Activated naive CD8-positive, alpha-beta T cell treated with anti-CD3 and anti-CD28 coated beads for 36 hours (primary cell): ENCODE data around the gene BUD31. TPM values are rescaled to one million over a fixed set of nuclear protein-coding genes. Genes with fewer than 3 reads are reported as not detected.
"Not testable (repeated sequence)": the region's sequence is repeated elsewhere in the genome, so short reads cannot be mapped to it uniquely, and the experiment has no call there.

ENCODE experiments used
- DNase-seq: peaks from one replicate; pipeline ENCODE4 v3.0.0; 2021
- H3K27ac Mint-ChIP-seq: one replicate; pipeline ENCODE4 v1.8.0; 2022; ENCODE audit warnings: mild to moderate bottlenecking, moderate library complexity, mixed read lengths
- H3K27me3 Mint-ChIP-seq: one replicate; pipeline ENCODE4 v1.8.0; 2022; ENCODE audit warnings: mild to moderate bottlenecking, mixed read lengths
- H3K36me3 Mint-ChIP-seq: one replicate; pipeline ENCODE4 v1.8.0; 2021; ENCODE audit warnings: mild to moderate bottlenecking, mixed read lengths
- H3K4me1 Mint-ChIP-seq: one replicate; pipeline ENCODE4 v1.8.0; 2021; ENCODE audit warnings: mixed read lengths
- H3K4me3 Mint-ChIP-seq: one replicate; pipeline ENCODE4 v1.8.0; 2022; ENCODE audit warnings: mild to moderate bottlenecking, moderate library complexity, mixed read lengths
- H3K9me3 Mint-ChIP-seq: one replicate; pipeline ENCODE4 v1.8.0; 2022; ENCODE audit warnings: mixed read lengths
- total RNA-seq, 2 experiments: library from RNA; stranded (reverse); gene quantifications; one replicate each; pipeline ENCODE4 v1.2.3, GENCODE V29; 2021

The BUD31 gene
- total RNA-seq, 2 experiments from 2014 or later: 156 to 162 TPM

- Mint-ChIP-seq H3K4me1 (peaks cover 2% of the 10 kb centered on the region), H3K4me3 (no peak overlapping the region), H3K36me3 (peaks cover 7% of the 10 kb centered on the region), H3K27ac (no peak overlapping the region), H3K9me3 (no peaks in the 10 kb centered on the region), H3K27me3 (no peaks in the 10 kb centered on the region)
- DNase-seq: no peak
Measured at GRCh38 chr7:99424932-99425730, 16.4 kb downstream of the BUD31 start.

- Mint-ChIP-seq H3K36me3 (peaks cover 7% of the 10 kb centered on the region), H3K27ac (peak overlapping the region; percentile 38)
Measured at GRCh38 chr7:99428972-99429566, 20.3 kb downstream of the BUD31 start.

GRCh38 chr7:99429756-99430155 is 21.0 kb downstream of the BUD31 start:
- Mint-ChIP-seq H3K4me1 (peaks cover 2% of the 10 kb centered on the region), H3K36me3 (peaks cover 2% of the 10 kb centered on the region), H3K27me3 (no peaks in the 10 kb centered on the region), H3K27ac (no peak overlapping the region), H3K4me3 (no peak overlapping the region), H3K9me3 (no peaks in the 10 kb centered on the region)
- no peak for DNase-seq

More at GRCh38 chr7:99428972-99429566, 20.3 kb downstream of the BUD31 start:
- Mint-ChIP-seq H3K4me3 (no peak overlapping the region), H3K27me3 (no peaks in the 10 kb centered on the region), H3K9me3 (no peaks in the 10 kb centered on the region), H3K4me1 (peaks cover 2% of the 10 kb centered on the region)
- no peak for DNase-seq

- H3K4me1 Mint-ChIP-seq, H3K9me3 Mint-ChIP-seq, H3K4me3 Mint-ChIP-seq, H3K27ac Mint-ChIP-seq, H3K36me3 Mint-ChIP-seq, H3K27me3 Mint-ChIP-seq, DNase-seq: not testable (repeated sequence)
Measured at GRCh38 chr7:99431756-99432540, 23.2 kb downstream of the BUD31 start.

GRCh38 chr7:99433158-99433557 is 24.4 kb downstream of the BUD31 start:
- peaks cover 10% of the 10 kb centered on the region for H3K4me1 Mint-ChIP-seq
- no peak overlapping the region for H3K4me3 Mint-ChIP-seq
- H3K36me3 Mint-ChIP-seq: peaks cover 1% of the 10 kb centered on the region
- H3K27ac Mint-ChIP-seq: no peak overlapping the region
- no peaks in the 10 kb centered on the region for H3K9me3 Mint-ChIP-seq
- no peaks in the 10 kb centered on the region for H3K27me3 Mint-ChIP-seq
- no peak for DNase-seq

- H3K36me3 Mint-ChIP-seq: peaks cover 16% of the 10 kb centered on the region
- no peak for DNase-seq
- H3K4me1 Mint-ChIP-seq: peaks cover 28% of the 10 kb centered on the region
Measured at GRCh38 chr7:99437946-99438572, 29.3 kb downstream of the BUD31 start.

GRCh38 chr7:99438573-99439480 is 30.1 kb downstream of the BUD31 start, which contains the start of the genes CPSF4 and PTCD1:
CPSF4 (plus strand) TSS chr7:99438943; CDS start chr7:99439083, 140 bp downstream.
PTCD1 (minus strand) TSS chr7:99438798; CDS start chr7:99435242, 3,556 bp downstream.
- peak; percentile 96 for DNase-seq
- Mint-ChIP-seq H3K27ac (peak within 1 kb of the TSS; percentile 97), H3K4me1 (peaks cover 32% of the 10 kb centered on the region), H3K9me3 (no peaks in the 10 kb centered on the region), H3K36me3 (peaks cover 19% of the 10 kb centered on the region), H3K27me3 (no peaks in the 10 kb centered on the region), H3K4me3 (peak within 1 kb of the TSS; percentile 99)

More at GRCh38 chr7:99437946-99438572, 29.3 kb downstream of the BUD31 start:
- Mint-ChIP-seq H3K9me3 (no peaks in the 10 kb centered on the region), H3K4me3 (peak overlapping the region; percentile 99), H3K27ac (peak overlapping the region; percentile 97), H3K27me3 (no peaks in the 10 kb centered on the region)

- Mint-ChIP-seq H3K9me3 (no peaks in the 10 kb centered on the region), H3K4me3 (peak overlapping the region; percentile 99), H3K27ac (no peak overlapping the region), H3K4me1 (peaks cover 32% of the 10 kb centered on the region), H3K36me3 (peaks cover 23% of the 10 kb centered on the region), H3K27me3 (no peaks in the 10 kb centered on the region)
- DNase-seq: no peak
Measured at GRCh38 chr7:99440195-99440594, 31.4 kb downstream of the BUD31 start.

GRCh38 chr7:99446096-99446495 is 37.3 kb downstream of the BUD31 start:
- H3K4me1 Mint-ChIP-seq: peaks cover 12% of the 10 kb centered on the region
- no peak overlapping the region for H3K4me3 Mint-ChIP-seq
- H3K9me3 Mint-ChIP-seq: no peaks in the 10 kb centered on the region
- H3K36me3 Mint-ChIP-seq: peaks cover 32% of the 10 kb centered on the region
- no peak for DNase-seq
- no peaks in the 10 kb centered on the region for H3K27me3 Mint-ChIP-seq
- H3K27ac Mint-ChIP-seq: no peak overlapping the region

GRCh38 chr7:99447943-99448342 is 39.2 kb downstream of the BUD31 start:
- H3K27ac Mint-ChIP-seq: no peak overlapping the region
- H3K27me3 Mint-ChIP-seq: no peaks in the 10 kb centered on the region
- peaks cover 5% of the 10 kb centered on the region for H3K4me1 Mint-ChIP-seq
- DNase-seq: no peak
- H3K9me3 Mint-ChIP-seq: no peaks in the 10 kb centered on the region
- no peak overlapping the region for H3K4me3 Mint-ChIP-seq
- peaks cover 25% of the 10 kb centered on the region for H3K36me3 Mint-ChIP-seq

GRCh38 chr7:99448855-99449254 is 40.1 kb downstream of the BUD31 start:
- peaks cover 24% of the 10 kb centered on the region for H3K36me3 Mint-ChIP-seq
- no peak overlapping the region for H3K27ac Mint-ChIP-seq
- no peaks in the 10 kb centered on the region for H3K4me1 Mint-ChIP-seq

GRCh38 chr7:99449326-99449725 is 40.6 kb downstream of the BUD31 start:
- Mint-ChIP-seq H3K4me1 (no peaks in the 10 kb centered on the region), H3K4me3 (no peak overlapping the region), H3K27me3 (no peaks in the 10 kb centered on the region), H3K9me3 (no peaks in the 10 kb centered on the region), H3K36me3 (peaks cover 28% of the 10 kb centered on the region), H3K27ac (no peak overlapping the region)
- no peak for DNase-seq

More at GRCh38 chr7:99448855-99449254, 40.1 kb downstream of the BUD31 start:
- no peak for DNase-seq
- Mint-ChIP-seq H3K27me3 (no peaks in the 10 kb centered on the region), H3K9me3 (no peaks in the 10 kb centered on the region), H3K4me3 (no peak overlapping the region)

GRCh38 chr7:99451936-99452335 is 43.2 kb downstream of the BUD31 start:
- Mint-ChIP-seq H3K27me3 (no peaks in the 10 kb centered on the region), H3K9me3 (no peaks in the 10 kb centered on the region), H3K27ac (peak overlapping the region; percentile 65), H3K4me3 (no peak overlapping the region), H3K36me3 (peaks cover 18% of the 10 kb centered on the region), H3K4me1 (no peaks in the 10 kb centered on the region)
- DNase-seq: no peak

- H3K4me3 Mint-ChIP-seq: no peak overlapping the region
- no peaks in the 10 kb centered on the region for H3K27me3 Mint-ChIP-seq
- no peak overlapping the region for H3K27ac Mint-ChIP-seq
- no peaks in the 10 kb centered on the region for H3K4me1 Mint-ChIP-seq
- peaks cover 20% of the 10 kb centered on the region for H3K36me3 Mint-ChIP-seq
- no peak for DNase-seq
- H3K9me3 Mint-ChIP-seq: no peaks in the 10 kb centered on the region
Measured at GRCh38 chr7:99452541-99452940, 43.8 kb downstream of the BUD31 start.
